Colonic mucosa (tissue), 4 donors: ENCODE results near the gene SLC4A9. TPM values are rescaled to one million over a fixed set of nuclear protein-coding genes. Genes with fewer than 3 reads are reported as not detected.
A peak's percentile ranks its signal among the peaks of the same experiment; 100 is the strongest.

Experiments
- DNase-seq: peaks from one replicate; pipeline ENCODE4 v3.0.0-alpha.2; 2020
- H3K27ac ChIP-seq: fragments of 200-600 bp; one replicate; pipeline ENCODE4 v1.8.0; 2021
- H3K27me3 ChIP-seq: fragments of 200-600 bp; one replicate; pipeline ENCODE4 v1.8.0; 2021
- H3K36me3 ChIP-seq: fragments of 200-600 bp; one replicate; pipeline ENCODE4 v1.8.0; 2021
- H3K4me1 ChIP-seq: fragments of 200-600 bp; one replicate; pipeline ENCODE4 v1.8.0; 2021; ENCODE audit warnings: mild to moderate bottlenecking
- H3K4me3 ChIP-seq: fragments of 200-600 bp; one replicate; pipeline ENCODE4 v1.8.0; 2021
- H3K9ac ChIP-seq, 2 donors: one replicate each; pipeline ENCODE4 v1.7.0; 2013; ENCODE audit warnings: control low read depth in 2 of 2, low read depth in 2 of 2, low read length in 2 of 2
- H3K9me3 ChIP-seq: fragments of 200-600 bp; one replicate; pipeline ENCODE4 v1.8.0; 2021
- CTCF ChIP-seq: fragments of 200-600 bp; IDR thresholded peaks from one replicate; pipeline ENCODE4 v1.8.0; 2022; ENCODE audit warnings: antibody characterized with exemption, mild to moderate bottlenecking
- intact Hi-C: fragments of 100-400 bp; cut with DNase I; formaldehyde crosslinking; loops from one replicate; pipeline ENCODE4 v1.14.1; 2022
- total RNA-seq, 2 donors: library from RNA; stranded (reverse); fragmentation: NEBNext Ultra II Directional in 1 of 2; extraction: Animal tissue kit (Norgen Biotek cat#: 25700) in 1 of 2; gene quantifications; one replicate each; pipeline ENCODE4 v1.2.1, GENCODE V29; 2021
- donor health status: healthy.
- donor health status: DM: no; HTN: no; CAD: no.
- donor health status: DM: no; HTN: no; CAD: no.

Gene SLC4A9
- total RNA-seq, 2 donors from 2014 or later = 0.42 TPM; not detected in 1

DNA sequence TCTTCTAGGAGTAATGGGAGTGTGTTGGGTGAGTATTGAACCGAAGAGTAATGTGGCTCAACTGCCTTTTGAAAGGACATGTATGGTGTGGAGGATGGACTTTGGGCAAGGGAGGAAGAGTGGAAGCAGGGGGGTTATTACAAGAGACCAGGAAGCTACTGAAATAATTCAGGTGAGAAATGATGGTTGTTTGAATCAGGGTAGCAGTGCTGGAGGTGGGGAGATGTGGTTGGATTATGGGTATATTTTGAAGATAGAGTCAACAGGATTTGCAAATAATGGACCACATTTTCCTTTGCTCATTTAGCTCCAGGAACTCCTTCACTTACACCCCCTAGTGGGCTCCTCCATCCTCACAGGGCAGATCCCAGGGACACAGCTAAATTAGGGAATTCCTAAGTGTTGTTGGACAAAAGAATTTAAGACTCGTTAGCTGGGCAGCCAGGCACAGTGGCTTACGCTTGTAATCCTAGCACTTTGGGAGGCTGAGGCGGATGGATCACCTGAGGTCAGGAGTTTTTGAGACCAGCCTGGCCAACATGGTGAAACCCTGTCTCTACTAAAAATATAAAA is 1.2 kb upstream of the SLC4A9 start:
- Histone ChIP-seq H3K36me3 (no peaks in the 10 kb centered on the region), H3K9me3 (no peaks in the 10 kb centered on the region), H3K4me1 (no peaks in the 10 kb centered on the region), H3K27ac (no peak overlapping the region), H3K9ac (no peak overlapping the region), H3K4me3 (no peak overlapping the region), H3K27me3 (no peaks in the 10 kb centered on the region)
- no peak for DNase-seq
- peak; percentile 11 for TF ChIP-seq CTCF
- intact Hi-C loops = loop anchor here (10.0 kb wide), 1 partner anchor 184 kb away; the partner anchor contains the start of gene CYSTM1

DNA sequence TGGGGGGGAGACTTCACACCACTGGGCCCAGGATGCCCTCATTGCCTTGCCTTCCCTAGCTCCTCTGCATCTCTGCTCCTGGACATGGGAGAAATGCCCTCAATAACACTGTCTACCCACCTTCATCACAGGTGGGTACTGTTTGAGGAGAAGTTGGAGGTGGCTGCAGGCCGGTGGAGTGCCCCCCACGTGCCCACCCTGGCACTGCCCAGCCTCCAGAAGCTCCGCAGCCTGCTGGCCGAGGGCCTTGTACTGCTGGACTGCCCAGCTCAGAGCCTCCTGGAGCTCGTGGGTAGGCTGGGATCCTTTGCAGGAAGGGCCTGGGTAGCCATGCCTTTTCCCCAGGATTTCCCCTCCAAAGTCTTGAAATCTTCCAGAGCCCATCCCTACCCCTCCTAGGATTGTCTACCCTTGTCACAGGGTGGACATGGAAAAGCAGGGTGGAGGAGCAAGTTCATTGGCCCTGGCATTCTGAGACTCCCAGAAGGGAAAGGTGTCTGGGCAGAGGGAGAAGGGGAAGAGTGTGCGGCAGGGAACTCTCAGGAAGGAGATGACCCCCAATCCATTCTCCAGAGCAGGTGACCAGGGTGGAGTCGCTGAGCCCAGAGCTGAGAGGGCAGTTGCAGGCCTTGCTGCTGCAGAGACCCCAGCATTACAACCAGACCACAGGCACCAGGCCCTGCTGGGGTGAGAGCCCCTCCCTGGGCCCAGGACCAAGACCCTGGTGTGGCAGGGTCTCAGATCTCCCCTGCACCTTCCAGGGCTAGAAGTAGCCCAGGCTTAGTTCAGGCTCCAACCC is 886 bp downstream of the SLC4A9 start:
- H3K27ac ChIP-seq = no peak overlapping the region
- no peak overlapping the region for H3K9ac ChIP-seq
- no peaks in the 10 kb centered on the region for H3K4me1 ChIP-seq
- H3K36me3 ChIP-seq = no peaks in the 10 kb centered on the region
- H3K27me3 ChIP-seq = no peaks in the 10 kb centered on the region
- DNase-seq = no peak
- intact Hi-C loops = loop anchor here (10.0 kb wide), 1 partner anchor 354 kb away; no protein-coding TSS in a partner anchor
- no peak for TF ChIP-seq CTCF
- no peak overlapping the region for H3K4me3 ChIP-seq
- H3K9me3 ChIP-seq = no peaks in the 10 kb centered on the region

DNA sequence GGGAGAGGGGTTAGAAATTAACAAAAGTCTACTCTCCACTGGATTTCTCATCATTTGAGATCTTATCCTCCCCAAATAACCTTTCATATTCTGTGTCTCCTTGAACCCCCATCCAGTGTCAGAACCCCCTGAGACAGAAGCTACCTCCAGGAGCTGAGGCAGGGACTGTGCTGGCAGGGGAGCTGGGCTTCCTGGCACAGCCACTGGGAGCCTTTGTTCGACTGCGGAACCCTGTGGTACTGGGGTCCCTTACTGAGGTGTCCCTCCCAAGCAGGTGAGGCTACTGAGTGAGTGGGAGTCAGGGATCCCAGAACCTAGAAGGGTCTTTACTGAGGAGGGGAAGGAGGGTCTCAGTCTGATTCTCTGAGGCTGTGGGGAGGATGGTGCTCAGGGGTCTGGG is 1.9 kb downstream of the SLC4A9 start:
- Histone ChIP-seq H3K27me3 (no peaks in the 10 kb centered on the region), H3K4me1 (no peaks in the 10 kb centered on the region)
- intact Hi-C loops = loop anchor here (10.0 kb wide), 1 partner anchor 353 kb away; no protein-coding TSS in a partner anchor

DNA sequence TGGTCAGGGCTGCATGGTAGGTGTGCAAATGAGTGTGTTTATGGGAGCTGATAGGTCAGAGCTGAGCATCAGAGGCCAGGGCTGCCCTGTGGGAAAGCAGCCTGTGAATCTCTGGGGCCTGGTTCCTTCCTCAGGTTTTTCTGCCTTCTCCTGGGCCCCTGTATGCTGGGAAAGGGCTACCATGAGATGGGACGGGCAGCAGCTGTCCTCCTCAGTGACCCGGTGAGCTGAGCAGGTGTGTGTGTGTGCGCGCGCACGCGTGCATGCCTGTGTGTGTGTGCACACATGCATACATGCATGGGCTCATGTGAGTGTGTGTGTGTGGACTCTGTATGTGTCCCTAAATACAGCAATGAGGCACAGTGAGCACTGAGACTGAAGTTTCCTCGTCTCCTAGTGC is 2.3 kb downstream of the SLC4A9 start:
- Histone ChIP-seq H3K9me3 (no peaks in the 10 kb centered on the region), H3K36me3 (no peaks in the 10 kb centered on the region), H3K9ac (no peak overlapping the region), H3K27ac (no peak overlapping the region), H3K27me3 (no peaks in the 10 kb centered on the region), H3K4me1 (no peaks in the 10 kb centered on the region), H3K4me3 (no peak overlapping the region)
- no peak for DNase-seq
- intact Hi-C loops = loop anchor here (10.0 kb wide), 1 partner anchor 352 kb away; no protein-coding TSS in a partner anchor
- TF ChIP-seq CTCF = no peak

More for the DNA sequence above, 1.9 kb downstream of the SLC4A9 start:
- H3K4me3 ChIP-seq = no peak overlapping the region
- H3K36me3 ChIP-seq = no peaks in the 10 kb centered on the region
- no peak for TF ChIP-seq CTCF
- no peak overlapping the region for H3K9ac ChIP-seq
- no peak overlapping the region for H3K27ac ChIP-seq
- no peaks in the 10 kb centered on the region for H3K9me3 ChIP-seq
- no peak for DNase-seq

DNA sequence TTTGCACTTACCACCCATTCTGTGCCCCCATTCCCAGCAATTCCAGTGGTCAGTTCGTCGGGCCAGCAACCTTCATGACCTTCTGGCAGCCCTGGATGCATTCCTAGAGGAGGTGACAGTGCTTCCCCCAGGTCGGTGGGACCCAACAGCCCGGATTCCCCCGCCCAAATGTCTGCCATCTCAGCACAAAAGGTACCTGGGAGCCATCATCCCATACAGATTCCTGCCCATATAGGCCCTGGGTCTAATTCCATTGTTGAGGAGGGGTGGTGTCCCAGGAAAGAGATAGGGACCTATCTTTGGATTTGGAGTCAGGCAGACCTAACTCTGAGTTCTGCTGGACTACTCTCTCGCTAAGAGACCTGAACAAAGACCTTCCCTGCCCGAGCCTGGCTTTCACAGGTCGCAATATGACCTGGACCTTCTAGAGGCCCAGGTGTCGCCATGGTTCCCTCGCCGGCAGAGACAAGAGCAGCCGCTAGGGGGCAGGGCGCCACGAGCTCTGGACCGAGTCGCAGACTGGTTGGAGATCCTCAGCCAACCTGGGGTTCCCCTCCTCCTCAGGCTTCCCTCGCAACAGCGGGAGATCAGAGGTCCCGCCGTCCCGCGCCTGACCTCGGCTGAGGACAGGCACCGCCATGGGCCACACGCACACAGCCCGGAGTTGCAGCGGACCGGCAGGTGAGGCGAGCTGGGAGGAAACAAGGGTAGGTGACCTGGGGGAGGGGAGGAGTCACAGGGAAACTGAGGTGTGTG is 3.1 kb downstream of the SLC4A9 start:
- DNase-seq = peak; percentile 90
- Histone ChIP-seq H3K36me3 (no peaks in the 10 kb centered on the region), H3K4me1 (no peaks in the 10 kb centered on the region), H3K27me3 (no peaks in the 10 kb centered on the region), H3K9me3 (no peaks in the 10 kb centered on the region), H3K27ac (no peak overlapping the region), H3K9ac (peak overlapping the region; percentile 42 to 46), H3K4me3 (no peak overlapping the region)
- intact Hi-C loops = loop anchor here (10.0 kb wide), 1 partner anchor 352 kb away; no protein-coding TSS in a partner anchor
- TF ChIP-seq CTCF = peak; percentile 93
